HL-60/S4 (cell line): ENCODE data around the gene PTPRN2.

ENCODE experiments used
- in situ Hi-C: fragments of 300-500 bp; cut with MboI; formaldehyde crosslinking; loops from 2 replicates; pipeline ENCODE4 v1.14.3; 2022; ENCODE audit warnings: low sequenced_read_pairs

PTPRN2 gene

GRCh38 chr7:158028290-158028941 lies 559.2 kb downstream of the PTPRN2 start:
- in situ Hi-C loops: no loop called here

GRCh38 chr7:158027646-158028045 lies 560.0 kb downstream of the PTPRN2 start:
- in situ Hi-C loops: no loop called here

- in situ Hi-C loops: no loop called here
Measured at GRCh38 chr7:158026636-158027265, 560.9 kb downstream of the PTPRN2 start.

GRCh38 chr7:158025686-158026600 lies 561.7 kb downstream of the PTPRN2 start:
- in situ Hi-C loops: no loop called here

GRCh38 chr7:158024881-158025280 lies 562.7 kb downstream of the PTPRN2 start:
- in situ Hi-C loops: no loop called here

- in situ Hi-C loops: no loop called here
Measured at GRCh38 chr7:158024351-158024715, 563.3 kb downstream of the PTPRN2 start.

- in situ Hi-C loops: no loop called here
Measured at GRCh38 chr7:158023681-158024350, 563.8 kb downstream of the PTPRN2 start.

- in situ Hi-C loops: no loop called here
Measured at GRCh38 chr7:158023157-158023556, 564.5 kb downstream of the PTPRN2 start.

- in situ Hi-C loops: no loop called here
Measured at GRCh38 chr7:158022601-158023000, 565.0 kb downstream of the PTPRN2 start.

GRCh38 chr7:158021836-158022235 lies 565.8 kb downstream of the PTPRN2 start:
- in situ Hi-C loops: no loop called here

- in situ Hi-C loops: no loop called here
Measured at GRCh38 chr7:158020706-158021095, 566.9 kb downstream of the PTPRN2 start.

GRCh38 chr7:158019726-158020705 lies 567.6 kb downstream of the PTPRN2 start:
- in situ Hi-C loops: no loop called here

GRCh38 chr7:158018971-158019645 lies 568.5 kb downstream of the PTPRN2 start:
- in situ Hi-C loops: no loop called here

GRCh38 chr7:158018098-158018762 lies 569.4 kb downstream of the PTPRN2 start:
- in situ Hi-C loops: no loop called here

GRCh38 chr7:158017111-158018097 lies 570.2 kb downstream of the PTPRN2 start:
- in situ Hi-C loops: no loop called here

GRCh38 chr7:158016180-158017097 lies 571.2 kb downstream of the PTPRN2 start:
- in situ Hi-C loops: no loop called here
